HEK293 (cell line): Measurements from ENCODE around the gene G6PD.
A peak's percentile ranks its signal among the peaks of the same experiment; 100 is the strongest.

Experiments used
- GLI4 ChIP-seq: fragments of 450-650 bp; formaldehyde crosslinking; IDR thresholded peaks from 2 replicates; pipeline ENCODE4 v1.5.1; 2016; ENCODE audit warnings: missing biosample characterization, missing genetic modification characterization
- IKZF3 ChIP-seq: fragments of 450-650 bp; IDR thresholded peaks from 2 replicates; pipeline ENCODE4 v1.5.0; 2018; ENCODE audit warnings: missing biosample characterization, mild to moderate bottlenecking, missing genetic modification characterization, moderate library complexity
- KLF16 ChIP-seq: fragments of 450-650 bp; formaldehyde crosslinking; IDR thresholded peaks from 2 replicates; pipeline ENCODE4 v1.5.1; 2017; ENCODE audit warnings: missing biosample characterization, missing genetic modification characterization
- PRDM1 ChIP-seq: fragments of 450-650 bp; formaldehyde crosslinking; IDR thresholded peaks from 2 replicates; pipeline ENCODE4; 2016; ENCODE audit warnings: missing biosample characterization, missing genetic modification characterization
- WT1 ChIP-seq: fragments of 450-650 bp; formaldehyde crosslinking; IDR thresholded peaks from 2 replicates; pipeline ENCODE4 v1.5.1; 2016; ENCODE audit warnings: missing biosample characterization, missing genetic modification characterization
- ZBTB11 ChIP-seq: fragments of 450-650 bp; formaldehyde crosslinking; conservative IDR thresholded peaks from 2 replicates; pipeline ENCODE4 v1.5.1; 2016; ENCODE audit warnings: low read depth, missing biosample characterization, missing genetic modification characterization
- ZFHX2 ChIP-seq: fragments of 450-650 bp; formaldehyde crosslinking; conservative IDR thresholded peaks from 2 replicates; pipeline ENCODE4 v1.5.1; 2016; ENCODE audit warnings: missing biosample characterization, missing genetic modification characterization
- ZNF133 ChIP-seq: fragments of 450-650 bp; formaldehyde crosslinking; IDR thresholded peaks from 2 replicates; pipeline ENCODE4 v1.5.1; 2016; ENCODE audit warnings: missing biosample characterization, missing genetic modification characterization
- ZNF202 ChIP-seq: fragments of 450-650 bp; formaldehyde crosslinking; IDR thresholded peaks from 2 replicates; pipeline ENCODE4 v1.5.1; 2016; ENCODE audit warnings: missing biosample characterization, missing genetic modification characterization, borderline replicate concordance
- ZNF239 ChIP-seq: fragments of 450-650 bp; formaldehyde crosslinking; IDR thresholded peaks from 2 replicates; pipeline ENCODE4 v1.5.1; 2016; ENCODE audit warnings: missing biosample characterization, missing genetic modification characterization
- ZNF292 ChIP-seq: fragments of 450-650 bp; formaldehyde crosslinking; IDR thresholded peaks from 2 replicates; pipeline ENCODE4 v1.5.1; 2016; ENCODE audit warnings: low read depth, missing biosample characterization, missing genetic modification characterization, borderline replicate concordance
- ZNF302 ChIP-seq: fragments of 450-650 bp; formaldehyde crosslinking; IDR thresholded peaks from 2 replicates; pipeline ENCODE4 v1.5.1; 2016; ENCODE audit warnings: missing biosample characterization, missing genetic modification characterization, low read depth
- ZNF324 ChIP-seq: fragments of 450-650 bp; formaldehyde crosslinking; IDR thresholded peaks from 2 replicates; pipeline ENCODE4 v1.5.1; 2016; ENCODE audit warnings: missing biosample characterization, missing genetic modification characterization
- ZNF354C ChIP-seq: fragments of 450-650 bp; formaldehyde crosslinking; IDR thresholded peaks from 2 replicates; pipeline ENCODE4 v1.5.1; 2016; ENCODE audit warnings: missing biosample characterization, missing genetic modification characterization, low read depth, borderline replicate concordance
- ZNF37A ChIP-seq: fragments of 450-650 bp; IDR thresholded peaks from 2 replicates; pipeline ENCODE4 v1.5.1; 2018; ENCODE audit warnings: missing biosample characterization, missing genetic modification characterization
- ZNF510 ChIP-seq: fragments of 450-650 bp; formaldehyde crosslinking; IDR thresholded peaks from 2 replicates; pipeline ENCODE4 v1.5.1; 2018; ENCODE audit warnings: mild to moderate bottlenecking, missing genetic modification characterization, missing biosample characterization; ENCODE audit not compliant: insufficient replicate concordance
- ZNF558 ChIP-seq: fragments of 450-650 bp; formaldehyde crosslinking; IDR thresholded peaks from 2 replicates; pipeline ENCODE4 v1.5.1; 2016; ENCODE audit warnings: missing biosample characterization, missing genetic modification characterization
- ZNF571 ChIP-seq: fragments of 450-650 bp; formaldehyde crosslinking; IDR thresholded peaks from 2 replicates; pipeline ENCODE4 v1.5.0; 2017; ENCODE audit warnings: missing biosample characterization, missing genetic modification characterization
- ZNF624 ChIP-seq: fragments of 450-650 bp; formaldehyde crosslinking; IDR thresholded peaks from 2 replicates; pipeline ENCODE4 v1.5.1; 2017; ENCODE audit warnings: missing biosample characterization, missing genetic modification characterization
- ZNF626 ChIP-seq: fragments of 450-650 bp; sonication (Bioruptor Pico); formaldehyde crosslinking; IDR thresholded peaks from 2 replicates; pipeline ENCODE4 v1.5.1; 2018; ENCODE audit warnings: missing biosample characterization, missing genetic modification characterization, inconsistent platforms
- ZNF660 ChIP-seq: fragments of 450-650 bp; IDR thresholded peaks from 2 replicates; pipeline ENCODE4 v1.5.1; 2018; ENCODE audit warnings: missing biosample characterization, mild to moderate bottlenecking, missing genetic modification characterization
- ZNF677 ChIP-seq: fragments of 450-650 bp; IDR thresholded peaks from 2 replicates; pipeline ENCODE4 v1.5.0; 2018; ENCODE audit warnings: missing biosample characterization, mild to moderate bottlenecking, missing genetic modification characterization, moderate library complexity
- ZNF785 ChIP-seq: fragments of 450-650 bp; formaldehyde crosslinking; IDR thresholded peaks from 2 replicates; pipeline ENCODE4 v1.5.1; 2016; ENCODE audit warnings: missing biosample characterization, missing genetic modification characterization
- ZSCAN30 ChIP-seq: fragments of 450-650 bp; IDR thresholded peaks from 2 replicates; pipeline ENCODE4 v1.5.1; 2018; ENCODE audit warnings: missing biosample characterization, mild to moderate bottlenecking, missing genetic modification characterization, moderate library complexity
- TF ChIP-seq, protein P1 (sequence below): fragments of 450-650 bp; formaldehyde crosslinking; IDR thresholded peaks from 2 replicates; pipeline ENCODE4 v1.5.1; 2016; ENCODE audit warnings: missing biosample characterization, missing genetic modification characterization
- TF ChIP-seq, protein P2 (sequence below): fragments of 450-650 bp; formaldehyde crosslinking; IDR thresholded peaks from 2 replicates; pipeline ENCODE4 v1.5.1; 2016; ENCODE audit warnings: missing biosample characterization, missing genetic modification characterization
- TF ChIP-seq, protein P3 (sequence below): fragments of 450-650 bp; formaldehyde crosslinking; IDR thresholded peaks from 2 replicates; pipeline ENCODE4 v1.5.1; 2017; ENCODE audit warnings: missing biosample characterization, missing genetic modification characterization
- TF ChIP-seq, protein P4 (sequence below): fragments of 450-650 bp; formaldehyde crosslinking; IDR thresholded peaks from 2 replicates; pipeline ENCODE4 v1.5.1; 2016; ENCODE audit warnings: missing biosample characterization, missing genetic modification characterization
- TF ChIP-seq, protein P5 (sequence below): fragments of 450-650 bp; formaldehyde crosslinking; IDR thresholded peaks from 2 replicates; pipeline ENCODE4; 2016; ENCODE audit warnings: missing biosample characterization, missing genetic modification characterization

G6PD gene

GRCh38 chrX:154547245-154548027, 790 bp upstream of the G6PD start, which contains the start of gene IKBKG (continued):
- TF ChIP-seq, protein P1, sequence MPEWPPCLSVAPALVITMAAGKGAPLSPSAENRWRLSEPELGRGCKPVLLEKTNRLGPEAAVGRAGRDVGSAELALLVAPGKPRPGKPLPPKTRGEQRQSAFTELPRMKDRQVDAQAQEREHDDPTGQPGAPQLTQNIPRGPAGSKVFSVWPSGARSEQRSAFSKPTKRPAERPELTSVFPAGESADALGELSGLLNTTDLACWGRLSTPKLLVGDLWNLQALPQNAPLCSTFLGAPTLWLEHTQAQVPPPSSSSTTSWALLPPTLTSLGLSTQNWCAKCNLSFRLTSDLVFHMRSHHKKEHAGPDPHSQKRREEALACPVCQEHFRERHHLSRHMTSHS (tag by site-specific recombination): no peak
- no peak for TF ChIP-seq ZNF202 (tag by site-specific recombination)
- TF ChIP-seq ZNF677 (tag by site-specific recombination): no peak
- no peak for TF ChIP-seq ZNF626 (tag by site-specific recombination)
- peak; percentile 92 for TF ChIP-seq ZSCAN30 (tag by site-specific recombination)
- no peak for TF ChIP-seq ZNF571 (tag by site-specific recombination)
- TF ChIP-seq IKZF3 (tag by site-specific recombination): no peak
- no peak for TF ChIP-seq ZNF37A
- TF ChIP-seq, protein P2, sequence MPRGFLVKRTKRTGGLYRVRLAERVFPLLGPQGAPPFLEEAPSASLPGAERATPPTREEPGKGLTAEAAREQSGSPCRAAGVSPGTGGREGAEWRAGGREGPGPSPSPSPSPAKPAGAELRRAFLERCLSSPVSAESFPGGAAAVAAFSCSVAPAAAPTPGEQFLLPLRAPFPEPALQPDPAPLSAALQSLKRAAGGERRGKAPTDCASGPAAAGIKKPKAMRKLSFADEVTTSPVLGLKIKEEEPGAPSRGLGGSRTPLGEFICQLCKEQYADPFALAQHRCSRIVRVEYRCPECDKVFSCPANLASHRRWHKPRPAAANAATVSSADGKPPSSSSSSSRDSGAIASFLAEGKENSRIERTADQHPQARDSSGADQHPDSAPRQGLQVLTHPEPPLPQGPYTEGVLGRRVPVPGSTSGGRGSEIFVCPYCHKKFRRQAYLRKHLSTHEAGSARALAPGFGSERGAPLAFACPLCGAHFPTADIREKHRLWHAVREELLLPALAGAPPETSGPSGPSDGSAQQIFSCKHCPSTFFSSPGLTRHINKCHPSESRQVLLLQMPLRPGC (tag by site-specific recombination): no peak
- no peak for TF ChIP-seq ZNF239 (tag by site-specific recombination)
- no peak for TF ChIP-seq ZNF133 (tag by site-specific recombination)
- TF ChIP-seq ZNF292 (tag by site-specific recombination): no peak
- no peak for TF ChIP-seq PRDM1 (tag by site-specific recombination)
- no peak for TF ChIP-seq ZNF302 (tag by site-specific recombination)
- TF ChIP-seq ZNF558 (tag by site-specific recombination): no peak
- TF ChIP-seq WT1 (tag by site-specific recombination): no peak
- TF ChIP-seq ZNF324 (tag by site-specific recombination): no peak
- TF ChIP-seq ZNF510 (tag by site-specific recombination): no peak
- no peak for TF ChIP-seq GLI4
- TF ChIP-seq, protein P3, sequence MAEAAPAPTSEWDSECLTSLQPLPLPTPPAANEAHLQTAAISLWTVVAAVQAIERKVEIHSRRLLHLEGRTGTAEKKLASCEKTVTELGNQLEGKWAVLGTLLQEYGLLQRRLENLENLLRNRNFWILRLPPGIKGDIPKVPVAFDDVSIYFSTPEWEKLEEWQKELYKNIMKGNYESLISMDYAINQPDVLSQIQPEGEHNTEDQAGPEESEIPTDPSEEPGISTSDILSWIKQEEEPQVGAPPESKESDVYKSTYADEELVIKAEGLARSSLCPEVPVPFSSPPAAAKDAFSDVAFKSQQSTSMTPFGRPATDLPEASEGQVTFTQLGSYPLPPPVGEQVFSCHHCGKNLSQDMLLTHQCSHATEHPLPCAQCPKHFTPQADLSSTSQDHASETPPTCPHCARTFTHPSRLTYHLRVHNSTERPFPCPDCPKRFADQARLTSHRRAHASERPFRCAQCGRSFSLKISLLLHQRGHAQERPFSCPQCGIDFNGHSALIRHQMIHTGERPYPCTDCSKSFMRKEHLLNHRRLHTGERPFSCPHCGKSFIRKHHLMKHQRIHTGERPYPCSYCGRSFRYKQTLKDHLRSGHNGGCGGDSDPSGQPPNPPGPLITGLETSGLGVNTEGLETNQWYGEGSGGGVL (tag by site-specific recombination): peak; percentile 44; the same call in 1 of the 2 replicates
- peak; percentile 54 for TF ChIP-seq ZFHX2 (tag by site-specific recombination)
- TF ChIP-seq ZBTB11: peak; percentile 95
- TF ChIP-seq KLF16 (tag by site-specific recombination): peak; percentile 75
- TF ChIP-seq, protein P4, sequence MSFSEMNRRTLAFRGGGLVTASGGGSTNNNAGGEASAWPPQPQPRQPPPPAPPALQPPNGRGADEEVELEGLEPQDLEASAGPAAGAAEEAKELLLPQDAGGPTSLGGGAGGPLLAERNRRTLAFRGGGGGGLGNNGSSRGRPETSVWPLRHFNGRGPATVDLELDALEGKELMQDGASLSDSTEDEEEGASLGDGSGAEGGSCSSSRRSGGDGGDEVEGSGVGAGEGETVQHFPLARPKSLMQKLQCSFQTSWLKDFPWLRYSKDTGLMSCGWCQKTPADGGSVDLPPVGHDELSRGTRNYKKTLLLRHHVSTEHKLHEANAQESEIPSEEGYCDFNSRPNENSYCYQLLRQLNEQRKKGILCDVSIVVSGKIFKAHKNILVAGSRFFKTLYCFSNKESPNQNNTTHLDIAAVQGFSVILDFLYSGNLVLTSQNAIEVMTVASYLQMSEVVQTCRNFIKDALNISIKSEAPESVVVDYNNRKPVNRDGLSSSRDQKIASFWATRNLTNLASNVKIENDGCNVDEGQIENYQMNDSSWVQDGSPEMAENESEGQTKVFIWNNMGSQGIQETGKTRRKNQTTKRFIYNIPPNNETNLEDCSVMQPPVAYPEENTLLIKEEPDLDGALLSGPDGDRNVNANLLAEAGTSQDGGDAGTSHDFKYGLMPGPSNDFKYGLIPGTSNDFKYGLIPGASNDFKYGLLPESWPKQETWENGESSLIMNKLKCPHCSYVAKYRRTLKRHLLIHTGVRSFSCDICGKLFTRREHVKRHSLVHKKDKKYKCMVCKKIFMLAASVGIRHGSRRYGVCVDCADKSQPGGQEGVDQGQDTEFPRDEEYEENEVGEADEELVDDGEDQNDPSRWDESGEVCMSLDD (tag by site-specific recombination): no peak
- TF ChIP-seq, protein P5, sequence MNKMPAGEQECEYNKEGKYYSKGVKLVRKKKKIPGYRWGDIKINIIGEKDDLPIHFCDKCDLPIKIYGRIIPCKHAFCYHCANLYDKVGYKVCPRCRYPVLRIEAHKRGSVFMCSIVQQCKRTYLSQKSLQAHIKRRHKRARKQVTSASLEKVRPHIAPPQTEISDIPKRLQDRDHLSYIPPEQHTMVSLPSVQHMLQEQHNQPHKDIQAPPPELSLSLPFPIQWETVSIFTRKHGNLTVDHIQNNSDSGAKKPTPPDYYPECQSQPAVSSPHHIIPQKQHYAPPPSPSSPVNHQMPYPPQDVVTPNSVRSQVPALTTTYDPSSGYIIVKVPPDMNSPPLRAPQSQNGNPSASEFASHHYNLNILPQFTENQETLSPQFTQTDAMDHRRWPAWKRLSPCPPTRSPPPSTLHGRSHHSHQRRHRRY: no peak
- TF ChIP-seq ZNF624 (tag by site-specific recombination): no peak
- TF ChIP-seq ZNF785: no peak
- TF ChIP-seq ZNF660 (tag by site-specific recombination): 0 out of 2 replicates have a peak, but pooled peaks have one; percentile 24
- TF ChIP-seq ZNF354C (tag by site-specific recombination): no peak
